ENCODE data around the gene RFX4.

DNA sequence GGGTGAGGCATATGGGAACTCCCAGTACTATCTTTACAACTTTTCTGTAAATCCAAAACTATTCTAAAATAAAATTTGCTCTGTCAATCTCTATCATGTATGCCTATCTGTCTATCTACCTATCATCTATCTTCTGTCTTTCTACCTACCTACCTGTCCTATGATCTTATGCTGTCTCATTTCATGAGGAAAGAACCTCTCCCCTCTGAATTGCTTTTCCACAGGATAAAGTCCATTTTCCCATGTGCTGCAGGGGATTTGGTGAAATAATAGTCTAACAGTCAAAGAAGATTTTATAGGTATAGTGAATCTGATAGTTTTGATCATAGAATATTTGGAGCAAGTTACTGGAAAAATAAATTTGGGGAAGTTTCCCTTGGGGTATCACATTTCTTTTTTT lies 104.9 kb downstream of the RFX4 start:
- TF ChIP-seq, protein P1, sequence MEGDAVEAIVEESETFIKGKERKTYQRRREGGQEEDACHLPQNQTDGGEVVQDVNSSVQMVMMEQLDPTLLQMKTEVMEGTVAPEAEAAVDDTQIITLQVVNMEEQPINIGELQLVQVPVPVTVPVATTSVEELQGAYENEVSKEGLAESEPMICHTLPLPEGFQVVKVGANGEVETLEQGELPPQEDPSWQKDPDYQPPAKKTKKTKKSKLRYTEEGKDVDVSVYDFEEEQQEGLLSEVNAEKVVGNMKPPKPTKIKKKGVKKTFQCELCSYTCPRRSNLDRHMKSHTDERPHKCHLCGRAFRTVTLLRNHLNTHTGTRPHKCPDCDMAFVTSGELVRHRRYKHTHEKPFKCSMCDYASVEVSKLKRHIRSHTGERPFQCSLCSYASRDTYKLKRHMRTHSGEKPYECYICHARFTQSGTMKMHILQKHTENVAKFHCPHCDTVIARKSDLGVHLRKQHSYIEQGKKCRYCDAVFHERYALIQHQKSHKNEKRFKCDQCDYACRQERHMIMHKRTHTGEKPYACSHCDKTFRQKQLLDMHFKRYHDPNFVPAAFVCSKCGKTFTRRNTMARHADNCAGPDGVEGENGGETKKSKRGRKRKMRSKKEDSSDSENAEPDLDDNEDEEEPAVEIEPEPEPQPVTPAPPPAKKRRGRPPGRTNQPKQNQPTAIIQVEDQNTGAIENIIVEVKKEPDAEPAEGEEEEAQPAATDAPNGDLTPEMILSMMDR (IDR thresholded peaks at IDR 0.05), result no peak
- TF ChIP-seq ESRRA (IDR thresholded peaks at IDR 0.05; ENCODE audit: borderline replicate concordance, low read length) (no peak), POLR2A (IDR thresholded peaks at IDR 0.05; ENCODE audit: low read length) (no peak), SMC3 (IDR thresholded peaks at IDR 0.05) (no peak), ZFP36 (IDR thresholded peaks at IDR 0.05; ENCODE audit: borderline replicate concordance, partially characterized antibody) (no peak), KDM1A (IDR thresholded peaks at IDR 0.05; ENCODE audit: low read depth) (no peak), HOXA7 (CRISPR knock-in tag; IDR thresholded peaks at IDR 0.05) (no peak), BHLHE40 (IDR thresholded peaks at IDR 0.05; ENCODE audit: low read depth, low read length) (no peak), RAD21 (conservative IDR thresholded peaks at IDR 0.05 in 1 of 2, IDR thresholded peaks at IDR 0.05 in 1 of 2) (no peak), ZNF302 (CRISPR knock-in tag; IDR thresholded peaks at IDR 0.05) (no peak), EP300 (IDR thresholded peaks at IDR 0.05) (no peak), CEBPB (IDR thresholded peaks at IDR 0.05) (no peak), NR3C1 (IDR thresholded peaks at IDR 0.05) (no peak)
- TF ChIP-seq, protein P2, sequence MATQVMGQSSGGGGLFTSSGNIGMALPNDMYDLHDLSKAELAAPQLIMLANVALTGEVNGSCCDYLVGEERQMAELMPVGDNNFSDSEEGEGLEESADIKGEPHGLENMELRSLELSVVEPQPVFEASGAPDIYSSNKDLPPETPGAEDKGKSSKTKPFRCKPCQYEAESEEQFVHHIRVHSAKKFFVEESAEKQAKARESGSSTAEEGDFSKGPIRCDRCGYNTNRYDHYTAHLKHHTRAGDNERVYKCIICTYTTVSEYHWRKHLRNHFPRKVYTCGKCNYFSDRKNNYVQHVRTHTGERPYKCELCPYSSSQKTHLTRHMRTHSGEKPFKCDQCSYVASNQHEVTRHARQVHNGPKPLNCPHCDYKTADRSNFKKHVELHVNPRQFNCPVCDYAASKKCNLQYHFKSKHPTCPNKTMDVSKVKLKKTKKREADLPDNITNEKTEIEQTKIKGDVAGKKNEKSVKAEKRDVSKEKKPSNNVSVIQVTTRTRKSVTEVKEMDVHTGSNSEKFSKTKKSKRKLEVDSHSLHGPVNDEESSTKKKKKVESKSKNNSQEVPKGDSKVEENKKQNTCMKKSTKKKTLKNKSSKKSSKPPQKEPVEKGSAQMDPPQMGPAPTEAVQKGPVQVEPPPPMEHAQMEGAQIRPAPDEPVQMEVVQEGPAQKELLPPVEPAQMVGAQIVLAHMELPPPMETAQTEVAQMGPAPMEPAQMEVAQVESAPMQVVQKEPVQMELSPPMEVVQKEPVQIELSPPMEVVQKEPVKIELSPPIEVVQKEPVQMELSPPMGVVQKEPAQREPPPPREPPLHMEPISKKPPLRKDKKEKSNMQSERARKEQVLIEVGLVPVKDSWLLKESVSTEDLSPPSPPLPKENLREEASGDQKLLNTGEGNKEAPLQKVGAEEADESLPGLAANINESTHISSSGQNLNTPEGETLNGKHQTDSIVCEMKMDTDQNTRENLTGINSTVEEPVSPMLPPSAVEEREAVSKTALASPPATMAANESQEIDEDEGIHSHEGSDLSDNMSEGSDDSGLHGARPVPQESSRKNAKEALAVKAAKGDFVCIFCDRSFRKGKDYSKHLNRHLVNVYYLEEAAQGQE (IDR thresholded peaks at IDR 0.05), result no peak

Measured in A549 (cell line).